Choroid plexus epithelial cell (primary cell): Measurements from ENCODE around the gene KIF5A.
"Not testable (repeated sequence)": the region's sequence is repeated elsewhere in the genome, so short reads cannot be mapped to it uniquely, and the experiment has no call there.

Experiments
- DNase-seq: peaks from one replicate; pipeline ENCODE4 v3.0.0-alpha.2; 2010; ENCODE audit warnings: low read depth
- H3K4me3 ChIP-seq: 2 replicates; pipeline ENCODE4 v1.5.1; 2011; ENCODE audit warnings: low read depth, mild to moderate bottlenecking, control low read depth, low read length, moderate library complexity
- TF ChIP-seq, protein P1 (sequence below): conservative IDR thresholded peaks from 2 replicates; pipeline ENCODE4 v1.5.1; 2011; ENCODE audit warnings: low read depth, mild to moderate bottlenecking, control low read depth, inconsistent platforms, low read length, moderate library complexity

Gene KIF5A

GRCh38 chr12:57564178-57564740, 14.4 kb downstream of the KIF5A start:
- TF ChIP-seq, protein P1, sequence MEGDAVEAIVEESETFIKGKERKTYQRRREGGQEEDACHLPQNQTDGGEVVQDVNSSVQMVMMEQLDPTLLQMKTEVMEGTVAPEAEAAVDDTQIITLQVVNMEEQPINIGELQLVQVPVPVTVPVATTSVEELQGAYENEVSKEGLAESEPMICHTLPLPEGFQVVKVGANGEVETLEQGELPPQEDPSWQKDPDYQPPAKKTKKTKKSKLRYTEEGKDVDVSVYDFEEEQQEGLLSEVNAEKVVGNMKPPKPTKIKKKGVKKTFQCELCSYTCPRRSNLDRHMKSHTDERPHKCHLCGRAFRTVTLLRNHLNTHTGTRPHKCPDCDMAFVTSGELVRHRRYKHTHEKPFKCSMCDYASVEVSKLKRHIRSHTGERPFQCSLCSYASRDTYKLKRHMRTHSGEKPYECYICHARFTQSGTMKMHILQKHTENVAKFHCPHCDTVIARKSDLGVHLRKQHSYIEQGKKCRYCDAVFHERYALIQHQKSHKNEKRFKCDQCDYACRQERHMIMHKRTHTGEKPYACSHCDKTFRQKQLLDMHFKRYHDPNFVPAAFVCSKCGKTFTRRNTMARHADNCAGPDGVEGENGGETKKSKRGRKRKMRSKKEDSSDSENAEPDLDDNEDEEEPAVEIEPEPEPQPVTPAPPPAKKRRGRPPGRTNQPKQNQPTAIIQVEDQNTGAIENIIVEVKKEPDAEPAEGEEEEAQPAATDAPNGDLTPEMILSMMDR, result no peak
- DNase-seq, result no peak
- H3K4me3 ChIP-seq, result no peak overlapping the region

- no peak overlapping the region for H3K4me3 ChIP-seq
- no peak for DNase-seq
- TF ChIP-seq, protein P1, result no peak
Observed at GRCh38 chr12:57568838-57569237, 19.0 kb downstream of the KIF5A start.

GRCh38 chr12:57569858-57570257, 20.0 kb downstream of the KIF5A start:
- H3K4me3 ChIP-seq, result no peak overlapping the region
- no peak for DNase-seq
- TF ChIP-seq, protein P1, result no peak

DNA sequence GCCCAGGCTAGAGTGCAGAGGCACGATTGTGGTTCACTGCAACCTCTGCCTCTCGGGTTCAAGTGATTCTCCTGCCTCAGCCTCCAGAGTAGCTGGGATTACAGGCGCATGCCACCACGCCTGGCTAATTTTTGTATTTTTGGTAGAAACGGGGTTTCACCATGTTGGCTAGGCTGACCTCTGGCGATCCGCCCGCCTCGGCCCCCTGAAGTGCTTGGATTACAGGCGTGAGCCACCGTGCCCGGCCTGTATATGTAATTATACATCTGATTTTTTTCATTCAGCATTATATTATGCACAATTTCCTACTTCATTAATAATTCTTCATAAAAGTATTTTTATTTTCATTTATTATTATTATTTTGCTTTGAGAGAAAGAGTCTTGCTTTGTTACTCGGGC, 20.6 kb downstream of the KIF5A start:
- not testable (repeated sequence) for DNase-seq, H3K4me3 ChIP-seq

GRCh38 chr12:57571926-57572762, 22.3 kb downstream of the KIF5A start:
- no peak for DNase-seq
- TF ChIP-seq, protein P1, result no peak
- no peak overlapping the region for H3K4me3 ChIP-seq

DNA sequence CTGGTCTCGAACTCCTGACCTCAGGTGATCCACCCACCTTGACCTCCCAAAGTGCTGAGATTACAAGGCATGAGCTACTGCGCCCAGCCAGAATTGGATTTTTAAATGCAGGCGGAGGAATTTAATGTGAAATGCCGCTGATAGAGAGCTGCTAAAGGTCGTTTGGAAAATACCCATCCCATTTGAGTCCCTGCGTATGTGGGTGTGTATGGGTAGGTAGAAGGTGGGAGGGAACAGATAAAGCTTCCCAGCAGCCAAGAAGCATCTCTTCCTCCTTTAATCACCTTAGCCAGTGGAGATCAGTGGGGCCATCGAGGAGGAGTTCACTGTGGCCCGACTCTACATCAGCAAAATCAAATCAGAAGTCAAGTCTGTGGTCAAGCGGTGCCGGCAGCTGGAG, 25.0 kb downstream of the KIF5A start:
- TF ChIP-seq, protein P1, result no peak
- no peak overlapping the region for H3K4me3 ChIP-seq

DNA sequence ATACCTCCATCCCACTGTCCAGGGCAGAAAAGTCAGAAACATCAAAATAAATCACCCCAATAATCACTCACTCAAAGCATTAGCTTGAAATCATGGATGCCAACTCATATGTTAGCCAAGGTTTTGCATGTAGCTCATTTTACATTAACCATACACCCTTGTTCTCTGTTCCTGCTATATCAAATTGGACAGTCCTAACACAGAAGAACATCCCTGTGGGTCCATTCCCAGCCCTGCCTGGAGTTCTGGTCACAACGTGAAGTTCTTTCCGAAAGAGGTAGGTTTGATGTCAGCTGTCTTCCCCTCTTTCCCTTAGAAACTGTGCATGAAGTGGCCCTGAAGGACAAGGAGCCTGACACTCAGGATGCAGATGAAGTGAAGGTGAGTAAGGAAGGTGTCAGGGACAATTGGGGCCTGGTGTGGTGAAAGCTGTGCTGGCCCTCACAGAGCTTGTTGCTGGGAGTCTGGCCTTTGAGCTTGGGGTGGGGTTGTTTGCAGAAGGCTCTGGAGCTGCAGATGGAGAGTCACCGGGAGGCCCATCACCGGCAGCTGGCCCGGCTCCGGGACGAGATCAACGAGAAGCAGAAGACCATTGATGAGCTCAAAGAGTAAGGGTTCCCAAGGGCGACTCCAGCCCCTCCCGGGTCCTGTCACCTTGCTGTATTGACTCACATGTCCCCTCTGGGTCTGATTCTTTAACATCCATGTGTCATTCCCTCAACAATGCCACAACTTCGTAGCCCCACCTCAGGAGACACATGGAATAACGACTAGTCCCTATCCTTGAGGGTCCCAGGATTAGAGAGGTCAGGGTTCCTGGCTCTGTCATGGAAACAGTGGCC, 26.1 kb downstream of the KIF5A start:
- no peak overlapping the region for H3K4me3 ChIP-seq
- TF ChIP-seq, protein P1, result no peak
- no peak for DNase-seq

More for the DNA sequence above, 25.0 kb downstream of the KIF5A start:
- no peak for DNase-seq
